Smooth muscle cell (in vitro differentiated cells): ENCODE measurements around the gene OMP. TPM values are rescaled to one million over a fixed set of nuclear protein-coding genes. Genes with fewer than 3 reads are reported as not detected.

ENCODE experiments used
- DNase-seq: peaks from one replicate; lab custom pipeline; 2025; ENCODE audit not compliant: unreplicated experiment; lab: John Stamatoyannopoulos, UW
- H2AFZ ChIP-seq: fragments of 200-600 bp; sonication (generic); 2 replicates; pipeline ENCODE4 v1.6.0; 2016; ENCODE audit warnings: antibody characterized with exemption, low read depth, mild to moderate bottlenecking
- H3F3A ChIP-seq: fragments of 200-600 bp; sonication (generic); 2 replicates; pipeline ENCODE4 v1.6.0; 2017; ENCODE audit warnings: antibody characterized with exemption, low read depth
- H3K27ac ChIP-seq: fragments of 200-600 bp; sonication (generic); 2 replicates; pipeline ENCODE4 v1.5.1; 2016; ENCODE audit warnings: low read depth, mild to moderate bottlenecking
- H3K27me3 ChIP-seq: fragments of 200-600 bp; sonication (generic); 2 replicates; pipeline ENCODE4 v1.6.1; 2016; ENCODE audit warnings: low read depth, mild to moderate bottlenecking
- H3K36me3 ChIP-seq: fragments of 200-600 bp; sonication (generic); 2 replicates; pipeline ENCODE4 v1.5.1; 2016; ENCODE audit warnings: low read depth
- H3K4me1 ChIP-seq: fragments of 200-600 bp; sonication (generic); 2 replicates; pipeline ENCODE4 v1.5.1; 2016; ENCODE audit warnings: low read depth
- H3K4me2 ChIP-seq: fragments of 200-600 bp; sonication (generic); 2 replicates; pipeline ENCODE4 v1.6.0; 2016; ENCODE audit warnings: mild to moderate bottlenecking
- H3K4me3 ChIP-seq: fragments of 200-600 bp; sonication (generic); 2 replicates; pipeline ENCODE4 v1.5.1; 2016; ENCODE audit warnings: mild to moderate bottlenecking
- H3K79me2 ChIP-seq: fragments of 200-600 bp; sonication (generic); 2 replicates; pipeline ENCODE4 v1.6.0; 2016; ENCODE audit warnings: low read depth, mild to moderate bottlenecking
- H3K9ac ChIP-seq: fragments of 200-600 bp; sonication (generic); 2 replicates; pipeline ENCODE4 v1.6.0; 2016; ENCODE audit warnings: low read depth
- H3K9me3 ChIP-seq: fragments of 200-600 bp; sonication (generic); replicated peaks from 2 replicates; pipeline ENCODE4 v1.5.1; 2016; ENCODE audit warnings: low read depth
- H4K20me1 ChIP-seq: fragments of 200-600 bp; sonication (generic); 2 replicates; pipeline ENCODE4 v1.6.0; 2016; ENCODE audit warnings: low read depth
- CTCF ChIP-seq: fragments of 200-600 bp; sonication (generic); IDR thresholded peaks from 2 replicates; pipeline ENCODE4 v1.5.1; 2017; ENCODE audit warnings: borderline replicate concordance, mild to moderate bottlenecking, antibody characterized with exemption; ENCODE audit not compliant: insufficient read depth, poor library complexity, severe bottlenecking
- WGBS: methylation state at CpG from one replicate; pipeline ENCODE4 v1.1.7; 2016; ENCODE audit warnings: low lambda C conversion rate; 5-methylcytosine and 5-hydroxymethylcytosine counted together
- polyA plus RNA-seq: library from polyadenylated mRNA; unstranded; fragments of >200 nt; fragmentation: Nextera tagmentation; extraction: Ambion mirVana; gene quantifications from 2 replicates; pipeline ENCODE4 v1.2.1, GENCODE V29; 2016
- total RNA-seq: library from RNA; depleted of rRNA; stranded (reverse); fragments of >200 nt; gene quantifications from 2 replicates; pipeline ENCODE4 v1.2.3, GENCODE V29; 2014

The OMP gene
- total and polyA plus RNA-seq, 2 experiments from 2014 or later = not detected

- Histone ChIP-seq H3F3A (no peaks in the 10 kb centered on the region), H3K9ac (no peak overlapping the region), H3K4me3 (no peak overlapping the region), H3K36me3 (no peaks in the 10 kb centered on the region), H3K4me1 (no peaks in the 10 kb centered on the region), H3K27me3 (no peaks in the 10 kb centered on the region), H2AFZ (no peak overlapping the region), H3K9me3 (no peaks in the 10 kb centered on the region), H4K20me1 (peaks cover 7% of the 10 kb centered on the region), H3K4me2 (peak overlapping the region; percentile 34), H3K79me2 (peaks cover 8% of the 10 kb centered on the region), H3K27ac (peak overlapping the region; percentile 90)
- DNase-seq = no peak
- WGBS = 74% methylated on average over 8 of the region's 8 CpGs
- no peak for TF ChIP-seq CTCF
These were observed 29.8 kb upstream of the OMP start for GRCh38 chr11:77072851-77073327.

- peak overlapping the region; percentile 55 for H3K9ac ChIP-seq
- H3K4me1 ChIP-seq = no peaks in the 10 kb centered on the region
- H3F3A ChIP-seq = no peaks in the 10 kb centered on the region
- TF ChIP-seq CTCF = peak; percentile 36
- H3K79me2 ChIP-seq = peaks cover 10% of the 10 kb centered on the region
- DNase-seq = peak; percentile 66
- WGBS = 20% methylated on average over 11 of the region's 11 CpGs
- no peak overlapping the region for H3K4me3 ChIP-seq
- H3K4me2 ChIP-seq = peak overlapping the region; percentile 67
- H3K9me3 ChIP-seq = peaks cover 3% of the 10 kb centered on the region
- peak overlapping the region; percentile 90 for H3K27ac ChIP-seq
- no peaks in the 10 kb centered on the region for H3K27me3 ChIP-seq
- H2AFZ ChIP-seq = no peak overlapping the region
- no peaks in the 10 kb centered on the region for H3K36me3 ChIP-seq
- H4K20me1 ChIP-seq = peaks cover 3% of the 10 kb centered on the region
These were observed 29.2 kb upstream of the OMP start for GRCh38 chr11:77073328-77074001.

- Histone ChIP-seq H4K20me1 (peaks cover 3% of the 10 kb centered on the region), H3K4me2 (peak overlapping the region; percentile 16), H3K4me1 (no peaks in the 10 kb centered on the region), H3K27me3 (no peaks in the 10 kb centered on the region), H3K9me3 (peaks cover 3% of the 10 kb centered on the region), H3K9ac (no peak overlapping the region), H3K79me2 (peaks cover 16% of the 10 kb centered on the region), H3K4me3 (no peak overlapping the region), H3K36me3 (no peaks in the 10 kb centered on the region), H3K27ac (peak overlapping the region; percentile 90), H2AFZ (no peak overlapping the region), H3F3A (no peaks in the 10 kb centered on the region)
- DNase-seq = no peak
- 97% methylated on average over 5 of the region's 5 CpGs for WGBS
- no peak for TF ChIP-seq CTCF
These were observed 28.4 kb upstream of the OMP start for GRCh38 chr11:77074205-77074604.
